SK-N-SH (cell line): ENCODE data around the gene CRELD2. TPM values are rescaled to one million over a fixed set of nuclear protein-coding genes. Genes with fewer than 3 reads are reported as not detected.

Source experiments
- CTCF ChIA-PET: fragments of 300-600, 350-600 bp; formaldehyde crosslinking; extraction: SDS; loops from one replicate; lab custom pipeline; 2021; lab: Yijun Ruan, JAX
- POLR2A ChIA-PET: fragments of 350-600 bp; sonication (Branson Sonifier 250); formaldehyde crosslinking; extraction: SDS; loops from one replicate; lab custom pipeline; 2020; ENCODE audit warnings: antibody characterized with exemption, inconsistent platforms; lab: Yijun Ruan, JAX
- DNase-seq: peaks from one replicate; pipeline ENCODE4 v3.0.0; 2012
- H2AFZ ChIP-seq: fragments of 200-600 bp; sonication (generic); 2 replicates; pipeline ENCODE4 v1.8.1; 2016; ENCODE audit warnings: antibody characterized with exemption, mild to moderate bottlenecking, low read depth
- H3F3A ChIP-seq: fragments of 200-600 bp; sonication (generic); replicated peaks from 2 replicates; pipeline ENCODE3; 2016; ENCODE audit warnings: antibody characterized with exemption, mild to moderate bottlenecking; ENCODE audit not compliant: insufficient read depth
- H3K27ac ChIP-seq, 2 experiments: fragments of 200-500 bp in 1 of 2; fragments of 200-600 bp in 1 of 2; sonication (Bioruptor generic) in 1 of 2; sonication (generic), shearing (Covaris generic) in 1 of 2; 2 replicates each; pipeline versions ENCODE4 v1.5.1 to v1.6.1; 2014 to 2016; ENCODE audit warnings: low read depth in 2 of 2, inconsistent platforms in 1 of 2, low read length in 1 of 2, mild to moderate bottlenecking in 1 of 2, mixed read lengths in 1 of 2
- H3K27me3 ChIP-seq: fragments of 200-600 bp; sonication (generic), shearing (Covaris generic); 2 replicates; pipeline ENCODE4 v1.6.1; 2016; ENCODE audit warnings: mixed run types; ENCODE audit not compliant: insufficient read depth
- H3K36me3 ChIP-seq, 2 experiments: fragments of 200-500 bp in 1 of 2; fragments of 200-600 bp in 1 of 2; sonication (Bioruptor generic) in 1 of 2; sonication (generic) in 1 of 2; replicated peaks in 1 of 2; 2 replicates each; pipeline versions ENCODE3 to v1.5.1; 2014 to 2016; ENCODE audit warnings: low read length in 1 of 2, mild to moderate bottlenecking in 1 of 2; ENCODE audit not compliant: insufficient read depth in 2 of 2, control insufficient read depth in 1 of 2
- H3K4me1 ChIP-seq, 2 experiments: fragments of 200-500 bp in 1 of 2; fragments of 200-600 bp in 1 of 2; sonication (Bioruptor generic) in 1 of 2; sonication (generic), shearing (Covaris generic) in 1 of 2; 2 replicates each; pipeline versions ENCODE4 v1.5.1 to v1.6.1; 2014 to 2016; ENCODE audit warnings: low read depth in 1 of 2, low read length in 1 of 2, mixed run types in 1 of 2; ENCODE audit not compliant: insufficient read depth in 2 of 2, control insufficient read depth in 1 of 2
- H3K4me2 ChIP-seq: fragments of 200-600 bp; sonication (generic), shearing (Covaris generic); 2 replicates; pipeline ENCODE4 v1.6.1; 2017; ENCODE audit warnings: mixed run types
- H3K4me3 ChIP-seq, 2 experiments: fragments of 200-500 bp in 1 of 2; fragments of 200-600 bp in 1 of 2; sonication (Bioruptor generic) in 1 of 2; sonication (generic), shearing (Covaris generic) in 1 of 2; 2 replicates each; pipeline versions ENCODE4 v1.5.1 to v1.8.1; 2014 to 2016; ENCODE audit warnings: low read depth in 2 of 2, inconsistent platforms in 1 of 2, low read length in 1 of 2, mild to moderate bottlenecking in 1 of 2, mixed read lengths in 1 of 2, moderate library complexity in 1 of 2
- H3K79me2 ChIP-seq: fragments of 200-600 bp; sonication (generic); 2 replicates; pipeline ENCODE4 v1.8.1; 2017; ENCODE audit warnings: mild to moderate bottlenecking; ENCODE audit not compliant: insufficient read depth
- H3K9ac ChIP-seq: fragments of 200-600 bp; sonication (generic); 2 replicates; pipeline ENCODE4 v1.6.1; 2017; ENCODE audit warnings: mixed run types
- H3K9me2 ChIP-seq: fragments of 200-600 bp; sonication (generic); 2 replicates; pipeline ENCODE4 v1.6.1; 2017; ENCODE audit warnings: mixed run types
- H3K9me3 ChIP-seq: fragments of 200-600 bp; sonication (generic); 2 replicates; pipeline ENCODE4 v1.6.1; 2017; ENCODE audit warnings: mixed run types, mild to moderate bottlenecking, moderate library complexity
- H4K20me1 ChIP-seq: fragments of 200-600 bp; sonication (generic); 2 replicates; pipeline ENCODE4 v1.6.1; 2017; ENCODE audit warnings: mild to moderate bottlenecking, mixed run types; ENCODE audit not compliant: insufficient read depth
- CHD2 ChIP-seq: fragments of 150-350 bp; IDR thresholded peaks from 2 replicates; pipeline ENCODE4 v1.6.1; 2018; ENCODE audit warnings: low read length; ENCODE audit not compliant: partially characterized antibody
- ELF1 ChIP-seq: IDR thresholded peaks from 2 replicates; pipeline ENCODE4 v1.4.0; 2012
- EP300 ChIP-seq, 2 experiments: IDR thresholded peaks; 2 replicates each; pipeline versions ENCODE4 v1.4.0 to v1.6.1; 2012; ENCODE audit warnings: borderline replicate concordance in 1 of 2, low read depth in 1 of 2, low read length in 1 of 2
- EZH2phosphoT487 ChIP-seq: fragments of 200-600 bp; sonication (generic); IDR thresholded peaks from 2 replicates; pipeline ENCODE4 v1.6.1; 2017; ENCODE audit warnings: low read depth, mixed run types, mild to moderate bottlenecking, antibody characterized with exemption, moderate library complexity, borderline replicate concordance
- FOXJ3 ChIP-seq: sonication (generic); formaldehyde crosslinking; IDR thresholded peaks from 2 replicates; pipeline ENCODE4 v1.5.1; 2020; ENCODE audit warnings: mild to moderate bottlenecking, missing genetic modification reagents
- GATA2 ChIP-seq: sonication (generic); formaldehyde crosslinking; IDR thresholded peaks from 2 replicates; pipeline ENCODE4 v1.5.0; 2020; ENCODE audit warnings: mild to moderate bottlenecking, missing genetic modification reagents
- JUND ChIP-seq: IDR thresholded peaks from 2 replicates; pipeline ENCODE4 v1.4.0; 2012
- POLR2AphosphoS5 ChIP-seq: IDR thresholded peaks from 2 replicates; pipeline ENCODE4 v1.6.1; 2012; ENCODE audit warnings: low read depth, low read length
- RAD21 ChIP-seq: IDR thresholded peaks from 2 replicates; pipeline ENCODE4 v1.6.1; 2012; ENCODE audit warnings: mild to moderate bottlenecking, low read length
- RCOR1 ChIP-seq: fragments of 150-350 bp; IDR thresholded peaks from 2 replicates; pipeline ENCODE4 v1.6.1; 2017; ENCODE audit warnings: antibody characterized with exemption, low read length
- RFX5 ChIP-seq: IDR thresholded peaks from 2 replicates; pipeline ENCODE4 v1.6.1; 2012; ENCODE audit warnings: mild to moderate bottlenecking, improper control_type of control experiment, low read length
- RXRA ChIP-seq: IDR thresholded peaks from 2 replicates; pipeline ENCODE4 v1.4.0; 2012; ENCODE audit warnings: low read depth, mild to moderate bottlenecking, borderline replicate concordance
- TAF1 ChIP-seq: IDR thresholded peaks from 2 replicates; pipeline ENCODE4 v1.6.1; 2012; ENCODE audit warnings: low read depth, mild to moderate bottlenecking, low read length, moderate library complexity, borderline replicate concordance
- WGBS: methylation state at CpG from one replicate; pipeline ENCODE4 v1.1.6; 2017; ENCODE audit warnings: low lambda C conversion rate; 5-methylcytosine and 5-hydroxymethylcytosine counted together
- polyA plus RNA-seq, 3 experiments: library from polyadenylated mRNA; depleted of rRNA; stranded (reverse); fragments of >200 nt; gene quantifications; 2 replicates each; pipeline ENCODE4 v1.2.3, GENCODE V29; 2012
- TF ChIP-seq, protein P1 (sequence below): IDR thresholded peaks from 2 replicates; pipeline ENCODE4 v1.4.0; 2012; ENCODE audit warnings: low read depth
- TF ChIP-seq, protein P2 (sequence below): fragments of 150-350 bp; IDR thresholded peaks from 2 replicates; pipeline ENCODE4 v1.6.1; 2017; ENCODE audit warnings: antibody characterized with exemption, low read length, low read depth, borderline replicate concordance
- TF ChIP-seq, protein P3 (sequence below): IDR thresholded peaks from 2 replicates; pipeline ENCODE4 v1.4.0; 2012; ENCODE audit warnings: low read depth, borderline replicate concordance
- TF ChIP-seq, protein P4 (sequence below): IDR thresholded peaks from 2 replicates; pipeline ENCODE4 v1.4.0; 2012; ENCODE audit warnings: low read depth, borderline replicate concordance
- TF ChIP-seq, protein P5 (sequence below): fragments of 200-600 bp; sonication (generic); IDR thresholded peaks from 2 replicates; pipeline ENCODE4 v1.6.1; 2017; ENCODE audit warnings: antibody characterized with exemption, mild to moderate bottlenecking, moderate library complexity
- TF ChIP-seq, protein P6 (sequence below): fragments of 150-350 bp; IDR thresholded peaks from 2 replicates; pipeline ENCODE4 v1.6.1; 2016; ENCODE audit warnings: mild to moderate bottlenecking, low read depth, low read length

Gene CRELD2
- polyA plus RNA-seq, 1 of the 3 experiments (the other 2 are of a cell fraction): 113 TPM

DNA sequence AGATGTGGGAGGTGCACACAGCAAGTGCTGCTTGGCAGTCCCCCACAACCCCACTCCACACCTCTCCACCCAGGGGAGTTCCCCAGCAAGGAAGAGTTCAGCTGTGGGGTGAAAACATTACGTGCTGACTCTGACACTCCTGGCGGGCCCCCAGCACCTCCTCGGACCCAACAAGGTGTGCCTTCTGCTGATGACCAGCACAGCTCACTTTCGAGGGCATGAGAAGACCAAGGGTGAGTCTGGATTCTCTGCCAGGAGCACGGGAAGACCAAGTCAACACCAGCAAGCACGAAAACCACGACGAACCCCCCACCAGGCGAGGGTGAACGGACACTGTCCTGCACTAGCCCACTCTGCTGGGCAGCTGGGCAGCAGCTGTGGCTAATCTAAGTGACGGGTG is 1.6 kb upstream of the CRELD2 start (continued):
- TF ChIP-seq, protein P1, sequence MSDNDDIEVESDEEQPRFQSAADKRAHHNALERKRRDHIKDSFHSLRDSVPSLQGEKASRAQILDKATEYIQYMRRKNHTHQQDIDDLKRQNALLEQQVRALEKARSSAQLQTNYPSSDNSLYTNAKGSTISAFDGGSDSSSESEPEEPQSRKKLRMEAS: no peak
- TF ChIP-seq, protein P2, sequence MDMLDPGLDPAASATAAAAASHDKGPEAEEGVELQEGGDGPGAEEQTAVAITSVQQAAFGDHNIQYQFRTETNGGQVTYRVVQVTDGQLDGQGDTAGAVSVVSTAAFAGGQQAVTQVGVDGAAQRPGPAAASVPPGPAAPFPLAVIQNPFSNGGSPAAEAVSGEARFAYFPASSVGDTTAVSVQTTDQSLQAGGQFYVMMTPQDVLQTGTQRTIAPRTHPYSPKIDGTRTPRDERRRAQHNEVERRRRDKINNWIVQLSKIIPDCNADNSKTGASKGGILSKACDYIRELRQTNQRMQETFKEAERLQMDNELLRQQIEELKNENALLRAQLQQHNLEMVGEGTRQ: no peak
- TF ChIP-seq, protein P3, sequence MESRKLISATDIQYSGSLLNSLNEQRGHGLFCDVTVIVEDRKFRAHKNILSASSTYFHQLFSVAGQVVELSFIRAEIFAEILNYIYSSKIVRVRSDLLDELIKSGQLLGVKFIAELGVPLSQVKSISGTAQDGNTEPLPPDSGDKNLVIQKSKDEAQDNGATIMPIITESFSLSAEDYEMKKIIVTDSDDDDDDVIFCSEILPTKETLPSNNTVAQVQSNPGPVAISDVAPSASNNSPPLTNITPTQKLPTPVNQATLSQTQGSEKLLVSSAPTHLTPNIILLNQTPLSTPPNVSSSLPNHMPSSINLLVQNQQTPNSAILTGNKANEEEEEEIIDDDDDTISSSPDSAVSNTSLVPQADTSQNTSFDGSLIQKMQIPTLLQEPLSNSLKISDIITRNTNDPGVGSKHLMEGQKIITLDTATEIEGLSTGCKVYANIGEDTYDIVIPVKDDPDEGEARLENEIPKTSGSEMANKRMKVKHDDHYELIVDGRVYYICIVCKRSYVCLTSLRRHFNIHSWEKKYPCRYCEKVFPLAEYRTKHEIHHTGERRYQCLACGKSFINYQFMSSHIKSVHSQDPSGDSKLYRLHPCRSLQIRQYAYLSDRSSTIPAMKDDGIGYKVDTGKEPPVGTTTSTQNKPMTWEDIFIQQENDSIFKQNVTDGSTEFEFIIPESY: no peak
- TF ChIP-seq EP300 (IDR thresholded peaks at IDR 0.05; ENCODE audit: borderline replicate concordance in 1 of 2, low read depth in 1 of 2, low read length in 1 of 2) (no peak), RXRA (no peak), FOXJ3 (CRISPR knock-in tag) (no peak)

DNA sequence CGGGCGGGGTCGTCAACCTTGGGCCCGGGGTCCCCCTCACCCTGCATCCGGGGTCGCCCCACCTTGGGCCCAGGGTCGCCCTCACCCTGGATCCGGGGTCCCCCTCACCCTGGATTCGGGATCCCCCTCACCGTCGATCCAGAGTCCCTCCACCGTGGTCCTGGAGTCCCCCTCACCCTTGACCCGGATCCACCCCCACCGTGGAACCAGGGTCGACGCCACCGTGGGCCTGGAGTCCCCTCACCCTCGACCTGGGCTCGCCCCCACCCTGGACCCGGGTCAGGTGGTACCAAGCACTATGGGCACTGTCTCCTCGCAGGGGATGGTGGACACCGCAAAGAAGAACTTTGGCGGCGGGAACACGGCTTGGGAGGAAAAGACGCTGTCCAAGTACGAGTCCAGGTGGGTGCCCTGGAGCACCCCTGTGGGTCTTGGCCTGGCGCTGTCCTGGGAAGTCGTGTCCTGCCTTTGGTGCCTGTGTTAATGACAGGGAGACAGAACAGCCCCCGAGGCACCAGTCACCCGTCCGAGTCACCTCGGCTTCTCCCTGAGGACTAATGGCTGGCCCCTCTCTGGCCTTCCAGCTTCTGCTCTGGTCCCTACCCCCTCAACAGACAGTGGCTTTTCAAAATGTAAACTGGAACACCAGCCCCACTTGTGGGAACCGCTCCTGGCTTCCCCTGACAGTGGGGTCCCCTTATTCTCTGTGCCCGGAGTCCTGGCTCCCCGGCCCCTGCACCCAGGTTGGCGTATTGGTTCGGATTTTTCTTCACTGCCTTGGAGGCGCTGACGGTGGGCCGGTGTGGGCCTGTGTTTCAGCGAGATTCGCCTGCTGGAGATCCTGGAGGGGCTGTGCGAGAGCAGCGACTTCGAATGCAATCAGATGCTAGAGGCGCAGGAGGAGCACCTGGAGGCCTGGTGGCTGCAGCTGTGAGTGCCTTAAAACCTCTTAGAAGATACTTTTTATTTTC is 762 bp downstream of the CRELD2 start:
- H3F3A ChIP-seq: no peaks in the 10 kb centered on the region
- peak overlapping the region; percentile 78 for H3K4me2 ChIP-seq
- WGBS: 46% methylated on average over 24 of the region's 47 CpGs
- no peak overlapping the region for H2AFZ ChIP-seq
- peak overlapping the region; percentile 55 to 72 for H3K4me3 ChIP-seq
- H3K36me3 ChIP-seq: peaks cover 0 to 29% of the 10 kb centered on the region in 2 experiments
- H3K4me1 ChIP-seq: peaks cover 0 to 12% of the 10 kb centered on the region in 2 experiments; a peak in 2 of 4 replicates
- peak overlapping the region in 1 of 2 experiments; percentile 58; a peak in 1 of 4 replicates for H3K27ac ChIP-seq
- no peaks in the 10 kb centered on the region for H4K20me1 ChIP-seq
- no peak for TF ChIP-seq JUND
- TF ChIP-seq, protein P4, sequence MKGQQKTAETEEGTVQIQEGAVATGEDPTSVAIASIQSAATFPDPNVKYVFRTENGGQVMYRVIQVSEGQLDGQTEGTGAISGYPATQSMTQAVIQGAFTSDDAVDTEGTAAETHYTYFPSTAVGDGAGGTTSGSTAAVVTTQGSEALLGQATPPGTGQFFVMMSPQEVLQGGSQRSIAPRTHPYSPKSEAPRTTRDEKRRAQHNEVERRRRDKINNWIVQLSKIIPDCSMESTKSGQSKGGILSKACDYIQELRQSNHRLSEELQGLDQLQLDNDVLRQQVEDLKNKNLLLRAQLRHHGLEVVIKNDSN: no peak
- no peak for TF ChIP-seq RAD21
- TF ChIP-seq, protein P5, sequence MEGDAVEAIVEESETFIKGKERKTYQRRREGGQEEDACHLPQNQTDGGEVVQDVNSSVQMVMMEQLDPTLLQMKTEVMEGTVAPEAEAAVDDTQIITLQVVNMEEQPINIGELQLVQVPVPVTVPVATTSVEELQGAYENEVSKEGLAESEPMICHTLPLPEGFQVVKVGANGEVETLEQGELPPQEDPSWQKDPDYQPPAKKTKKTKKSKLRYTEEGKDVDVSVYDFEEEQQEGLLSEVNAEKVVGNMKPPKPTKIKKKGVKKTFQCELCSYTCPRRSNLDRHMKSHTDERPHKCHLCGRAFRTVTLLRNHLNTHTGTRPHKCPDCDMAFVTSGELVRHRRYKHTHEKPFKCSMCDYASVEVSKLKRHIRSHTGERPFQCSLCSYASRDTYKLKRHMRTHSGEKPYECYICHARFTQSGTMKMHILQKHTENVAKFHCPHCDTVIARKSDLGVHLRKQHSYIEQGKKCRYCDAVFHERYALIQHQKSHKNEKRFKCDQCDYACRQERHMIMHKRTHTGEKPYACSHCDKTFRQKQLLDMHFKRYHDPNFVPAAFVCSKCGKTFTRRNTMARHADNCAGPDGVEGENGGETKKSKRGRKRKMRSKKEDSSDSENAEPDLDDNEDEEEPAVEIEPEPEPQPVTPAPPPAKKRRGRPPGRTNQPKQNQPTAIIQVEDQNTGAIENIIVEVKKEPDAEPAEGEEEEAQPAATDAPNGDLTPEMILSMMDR: no peak
- TF ChIP-seq CHD2: no peak
- TF ChIP-seq, protein P6, sequence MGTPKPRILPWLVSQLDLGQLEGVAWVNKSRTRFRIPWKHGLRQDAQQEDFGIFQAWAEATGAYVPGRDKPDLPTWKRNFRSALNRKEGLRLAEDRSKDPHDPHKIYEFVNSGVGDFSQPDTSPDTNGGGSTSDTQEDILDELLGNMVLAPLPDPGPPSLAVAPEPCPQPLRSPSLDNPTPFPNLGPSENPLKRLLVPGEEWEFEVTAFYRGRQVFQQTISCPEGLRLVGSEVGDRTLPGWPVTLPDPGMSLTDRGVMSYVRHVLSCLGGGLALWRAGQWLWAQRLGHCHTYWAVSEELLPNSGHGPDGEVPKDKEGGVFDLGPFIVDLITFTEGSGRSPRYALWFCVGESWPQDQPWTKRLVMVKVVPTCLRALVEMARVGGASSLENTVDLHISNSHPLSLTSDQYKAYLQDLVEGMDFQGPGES: no peak
- TF ChIP-seq GATA2 (CRISPR knock-in tag): no peak
- no peak for TF ChIP-seq RXRA
- TF ChIP-seq, protein P3: no peak
- TF ChIP-seq RFX5: no peak
- TF ChIP-seq RCOR1: no peak
- TF ChIP-seq POLR2AphosphoS5: no peak
- no peak for TF ChIP-seq TAF1
- TF ChIP-seq EZH2phosphoT487: no peak
- TF ChIP-seq ELF1: no peak
- CTCF ChIA-PET: interaction anchor here (1.3 to 4.1 kb wide), 3 partner anchors 11 to 111 kb away, joined by 6 to 18 read pairs (median 12); no protein-coding TSS in a partner anchor
- no peaks in the 10 kb centered on the region for H3K9me2 ChIP-seq
- H3K27me3 ChIP-seq: no peaks in the 10 kb centered on the region
- 0 out of 2 replicates have a peak, but pooled peaks cover 5% of the 10 kb centered on the region for H3K79me2 ChIP-seq
- peak; percentile 64 for DNase-seq
- POLR2A ChIA-PET: interaction anchor here (1.1 to 1.6 kb wide), 2 partner anchors 14 to 16 kb away, joined by 5 read pairs; no protein-coding TSS in a partner anchor
- H3K9me3 ChIP-seq: no peaks in the 10 kb centered on the region
- H3K9ac ChIP-seq: peak overlapping the region; percentile 51; the same call in 1 of the 2 replicates
